ACC112 (cell line): ENCODE data around the gene DNM3.
"Not testable (repeated sequence)": the region's sequence is repeated elsewhere in the genome, so short reads cannot be mapped to it uniquely, and the experiment has no call there.

ENCODE experiments used
- H2AFZ ChIP-seq: fragments of 200-600 bp; sonication (generic); one replicate; pipeline ENCODE4 v1.6.0; 2017; ENCODE audit warnings: antibody characterized with exemption, low read length; ENCODE audit not compliant: unreplicated experiment
- H3K27ac ChIP-seq: fragments of 200-600 bp; sonication (generic); 2 replicates; pipeline ENCODE4 v1.5.1; 2014; ENCODE audit warnings: low read depth, mild to moderate bottlenecking, antibody characterized with exemption, low read length, moderate library complexity
- H3K27me3 ChIP-seq: fragments of 200-600 bp; sonication (generic); 2 replicates; pipeline ENCODE4 v1.6.1; 2014; ENCODE audit warnings: mild to moderate bottlenecking, antibody characterized with exemption, low read length, moderate library complexity, mixed read lengths; ENCODE audit not compliant: insufficient read depth
- H3K36me3 ChIP-seq: fragments of 200-600 bp; sonication (generic); 2 replicates; pipeline ENCODE4 v1.6.1; 2016; ENCODE audit warnings: mild to moderate bottlenecking, antibody characterized with exemption, low read length, moderate library complexity, mixed read lengths; ENCODE audit not compliant: insufficient read depth
- H3K4me1 ChIP-seq: fragments of 200-600 bp; sonication (generic); one replicate; pipeline ENCODE4 v1.6.1; 2016; ENCODE audit warnings: low read length, mixed read lengths; ENCODE audit not compliant: insufficient read depth, unreplicated experiment, control insufficient read depth
- H3K4me3 ChIP-seq: fragments of 200-600 bp; sonication (generic); 2 replicates; pipeline ENCODE4 v1.5.1; 2014; ENCODE audit warnings: mild to moderate bottlenecking, low read depth, low read length
- H3K79me2 ChIP-seq: fragments of 200-600 bp; sonication (generic); one replicate; pipeline ENCODE4 v1.6.0; 2016; ENCODE audit warnings: low read length; ENCODE audit not compliant: control insufficient read depth, unreplicated experiment, insufficient read depth

The DNM3 gene

DNA sequence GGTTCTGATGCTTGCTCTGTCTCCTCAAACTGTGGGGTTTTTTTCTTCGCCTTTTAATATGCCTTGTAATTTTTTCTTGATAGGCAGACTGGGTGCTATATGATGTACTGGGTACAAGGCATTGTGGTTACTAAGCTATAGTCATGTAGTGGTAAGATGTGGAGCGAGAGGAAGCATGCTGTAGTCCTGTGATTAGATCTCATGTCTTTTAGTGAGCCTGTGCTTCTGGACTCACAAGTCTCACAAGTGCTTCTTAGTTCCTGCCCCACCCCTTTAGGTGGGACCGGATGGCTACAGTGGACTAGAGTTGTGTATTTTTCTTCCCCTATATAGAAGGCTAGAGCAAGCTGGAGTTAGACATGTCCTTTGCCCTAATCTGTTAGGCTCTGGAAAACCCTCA, 178.7 kb downstream of the DNM3 start:
- Histone ChIP-seq H3K27me3 (no peaks in the 10 kb centered on the region; the same call in 1 of the 2 replicates), H3K27ac (no peak overlapping the region), H3K36me3 (no peaks in the 10 kb centered on the region), H3K4me1 (peaks cover 4% of the 10 kb centered on the region), H2AFZ (no peak overlapping the region), H3K4me3 (no peak overlapping the region), H3K79me2 (no peaks in the 10 kb centered on the region)

DNA sequence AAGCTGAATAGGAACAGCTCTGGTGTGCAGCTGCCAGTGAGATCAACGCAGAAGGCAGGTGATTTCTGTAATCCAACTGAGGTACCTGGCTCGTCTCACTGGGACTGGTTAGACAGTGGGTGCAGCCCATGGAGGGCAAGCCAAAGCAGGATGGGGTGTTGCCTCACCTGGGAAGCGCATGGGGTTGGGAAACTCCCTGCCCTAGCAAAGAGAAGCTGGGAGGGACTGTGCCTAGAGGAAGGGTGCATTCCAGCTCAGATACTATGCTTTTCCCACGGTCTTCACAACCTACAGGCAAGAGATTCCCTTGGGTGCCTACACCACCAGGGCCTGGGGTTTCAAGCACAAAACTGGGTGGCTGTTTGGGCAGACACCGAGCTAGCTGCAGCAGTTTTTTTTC, 183.2 kb downstream of the DNM3 start:
- H3K4me3 ChIP-seq: no peak overlapping the region
- H3K79me2 ChIP-seq: no peaks in the 10 kb centered on the region
- H3K4me1 ChIP-seq: peaks cover 4% of the 10 kb centered on the region
- no peaks in the 10 kb centered on the region for H3K27me3 ChIP-seq
- H3K36me3 ChIP-seq: no peaks in the 10 kb centered on the region
- H3K27ac ChIP-seq: no peak overlapping the region
- H2AFZ ChIP-seq: no peak overlapping the region

DNA sequence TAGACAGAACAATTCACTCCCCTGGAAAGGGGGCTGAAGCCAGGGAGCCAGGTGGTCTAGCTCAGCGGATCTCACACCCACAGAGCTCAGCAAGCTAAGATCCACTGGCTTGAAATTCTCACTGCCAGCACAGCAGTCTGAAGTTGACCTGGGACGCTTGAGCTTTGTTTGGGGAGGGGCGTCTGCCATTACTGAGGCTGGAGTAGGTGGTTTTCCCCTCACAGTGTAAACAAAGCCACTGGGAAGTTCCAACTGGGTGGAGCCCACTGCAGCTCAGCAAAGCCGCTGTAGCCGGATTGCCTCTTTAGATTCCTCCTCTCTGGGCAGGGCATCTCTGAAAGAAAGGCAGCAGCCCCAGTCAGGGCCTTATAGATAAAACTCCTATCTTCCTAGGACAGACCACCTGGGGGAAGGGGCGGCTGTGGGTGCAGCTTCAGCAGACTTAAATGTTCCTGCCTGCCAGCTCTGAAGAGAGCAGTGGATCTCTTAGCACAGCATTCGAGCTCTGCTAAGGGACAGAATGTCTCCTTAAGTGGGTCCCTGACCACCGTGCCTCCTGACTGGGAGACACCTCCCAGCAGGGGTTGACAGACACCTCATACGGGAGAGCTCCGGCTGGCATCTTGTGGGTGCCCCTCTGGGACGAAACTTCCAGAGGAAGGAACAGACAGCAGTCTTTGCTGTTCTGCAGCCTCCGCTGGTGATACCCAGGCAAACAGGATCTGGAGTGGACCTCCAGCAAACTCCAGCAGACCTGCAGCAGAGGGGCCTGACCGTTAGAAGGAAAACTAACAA, 183.8 kb downstream of the DNM3 start:
- H3K27ac ChIP-seq, H3K27me3 ChIP-seq, H3K79me2 ChIP-seq, H3K4me1 ChIP-seq, H3K4me3 ChIP-seq, H2AFZ ChIP-seq, H3K36me3 ChIP-seq: not testable (repeated sequence)

DNA sequence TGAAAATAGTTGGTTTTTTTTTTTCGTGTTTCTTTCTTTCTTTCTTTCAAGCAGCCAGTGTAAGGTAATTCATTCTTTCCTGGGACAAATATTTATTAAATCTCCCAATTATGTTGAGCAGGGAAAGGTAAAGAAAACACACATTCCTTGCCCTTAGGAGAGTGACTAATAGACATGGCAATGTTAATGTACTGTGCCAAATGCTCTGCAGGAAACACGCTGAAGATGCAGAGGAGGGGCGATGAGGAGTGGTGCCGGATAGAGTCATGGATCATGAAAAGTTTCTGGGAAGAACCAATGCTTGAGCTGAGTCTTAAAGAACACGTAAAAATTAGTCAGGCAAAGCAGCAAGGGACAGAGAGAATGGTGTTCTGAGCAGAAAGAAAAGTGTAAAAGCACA, 199.2 kb downstream of the DNM3 start:
- no peak overlapping the region for H3K27ac ChIP-seq
- H3K79me2 ChIP-seq: no peaks in the 10 kb centered on the region
- H3K27me3 ChIP-seq: no peaks in the 10 kb centered on the region
- no peak overlapping the region for H2AFZ ChIP-seq
- peaks cover 12% of the 10 kb centered on the region for H3K4me1 ChIP-seq
- no peaks in the 10 kb centered on the region for H3K36me3 ChIP-seq
- no peak overlapping the region for H3K4me3 ChIP-seq

- Histone ChIP-seq H2AFZ (no peak overlapping the region), H3K27ac (no peak overlapping the region), H3K4me3 (no peak overlapping the region), H3K27me3 (no peaks in the 10 kb centered on the region), H3K4me1 (peaks cover 12% of the 10 kb centered on the region), H3K79me2 (no peaks in the 10 kb centered on the region), H3K36me3 (no peaks in the 10 kb centered on the region)
These were observed 199.8 kb downstream of the DNM3 start for GRCh38 chr1:172041102-172041501.

DNA sequence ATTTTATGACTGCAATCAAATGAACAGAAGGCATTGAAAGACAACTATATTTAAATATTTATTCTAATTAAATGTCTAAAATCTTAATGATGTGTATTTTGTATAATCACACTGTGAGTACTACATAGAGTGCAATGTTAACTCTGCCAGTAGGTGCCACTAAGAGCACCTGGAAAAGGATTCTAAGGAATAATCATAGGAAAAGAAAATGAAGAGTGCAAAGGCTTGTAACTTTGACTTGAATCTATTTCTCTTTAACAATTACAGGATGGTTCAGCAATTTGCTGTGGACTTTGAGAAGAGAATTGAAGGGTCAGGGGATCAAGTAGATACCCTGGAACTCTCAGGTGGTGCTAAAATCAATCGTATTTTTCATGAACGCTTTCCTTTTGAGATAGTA, 200.4 kb downstream of the DNM3 start:
- no peaks in the 10 kb centered on the region for H3K36me3 ChIP-seq
- H3K4me1 ChIP-seq: peaks cover 12% of the 10 kb centered on the region
- H3K27me3 ChIP-seq: no peaks in the 10 kb centered on the region
- no peak overlapping the region for H3K27ac ChIP-seq
- peak overlapping the region; percentile 59 for H3K4me3 ChIP-seq
- H2AFZ ChIP-seq: peak overlapping the region; percentile 93
- no peaks in the 10 kb centered on the region for H3K79me2 ChIP-seq

DNA sequence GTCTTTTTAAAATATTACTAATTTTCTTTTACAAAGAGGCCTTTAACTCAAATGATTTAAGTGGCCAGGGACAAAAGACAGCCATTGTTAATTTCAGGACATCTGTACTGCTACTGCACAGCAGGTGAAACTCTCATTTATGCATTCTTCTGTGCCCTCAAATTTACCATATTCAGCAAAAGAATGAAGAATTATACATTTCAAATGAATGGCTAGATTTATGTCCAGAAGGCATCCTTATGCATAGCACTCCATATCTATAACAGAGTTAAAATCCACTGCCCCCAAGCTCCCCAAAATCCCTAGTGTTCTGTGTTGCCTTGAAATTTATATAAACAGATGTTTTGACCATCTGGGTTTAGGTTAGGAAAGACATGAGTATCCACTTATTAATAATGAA, 202.6 kb downstream of the DNM3 start:
- no peaks in the 10 kb centered on the region for H3K36me3 ChIP-seq
- H3K4me1 ChIP-seq: peaks cover 12% of the 10 kb centered on the region
- H3K4me3 ChIP-seq: no peak overlapping the region
- H3K27me3 ChIP-seq: no peaks in the 10 kb centered on the region
- H3K27ac ChIP-seq: no peak overlapping the region
- H3K79me2 ChIP-seq: no peaks in the 10 kb centered on the region
- H2AFZ ChIP-seq: no peak overlapping the region

- Histone ChIP-seq H3K36me3 (no peaks in the 10 kb centered on the region), H2AFZ (no peak overlapping the region), H3K27ac (no peak overlapping the region), H3K4me1 (peaks cover 10% of the 10 kb centered on the region), H3K4me3 (no peak overlapping the region), H3K79me2 (no peaks in the 10 kb centered on the region), H3K27me3 (no peaks in the 10 kb centered on the region)
These were observed 210.6 kb downstream of the DNM3 start for GRCh38 chr1:172051898-172052297.

DNA sequence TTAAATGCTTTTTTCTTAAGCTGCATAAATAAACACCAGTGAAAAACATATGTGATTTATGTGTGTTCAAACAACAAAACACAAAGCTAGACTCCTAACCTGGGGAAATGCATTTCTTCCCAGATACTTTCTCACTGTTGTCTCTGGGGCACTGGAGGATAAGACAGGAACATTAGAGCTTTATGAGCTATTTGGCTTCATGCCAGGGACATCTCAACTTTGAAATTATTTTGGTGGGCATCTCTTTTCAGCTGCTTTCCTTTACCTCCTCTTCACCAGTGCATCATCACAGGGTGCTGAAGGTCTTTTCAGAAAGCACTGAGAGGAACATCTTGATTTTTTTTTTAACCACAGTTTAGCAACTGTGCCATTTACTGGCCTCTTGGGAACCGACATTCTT, 212.9 kb downstream of the DNM3 start:
- Histone ChIP-seq H3K27ac (no peak overlapping the region), H3K4me3 (no peak overlapping the region), H3K36me3 (no peaks in the 10 kb centered on the region)

GRCh38 chr1:172055816-172056419, 214.6 kb downstream of the DNM3 start:
- not testable (repeated sequence) for H3K36me3 ChIP-seq, H3K27me3 ChIP-seq, H3K27ac ChIP-seq, H3K79me2 ChIP-seq, H3K4me3 ChIP-seq, H2AFZ ChIP-seq
- H3K4me1 ChIP-seq: peaks cover 10% of the 10 kb centered on the region

More for the DNA sequence above, 212.9 kb downstream of the DNM3 start:
- no peaks in the 10 kb centered on the region for H3K27me3 ChIP-seq
- H2AFZ ChIP-seq: no peak overlapping the region
- no peaks in the 10 kb centered on the region for H3K79me2 ChIP-seq
- H3K4me1 ChIP-seq: peaks cover 10% of the 10 kb centered on the region

DNA sequence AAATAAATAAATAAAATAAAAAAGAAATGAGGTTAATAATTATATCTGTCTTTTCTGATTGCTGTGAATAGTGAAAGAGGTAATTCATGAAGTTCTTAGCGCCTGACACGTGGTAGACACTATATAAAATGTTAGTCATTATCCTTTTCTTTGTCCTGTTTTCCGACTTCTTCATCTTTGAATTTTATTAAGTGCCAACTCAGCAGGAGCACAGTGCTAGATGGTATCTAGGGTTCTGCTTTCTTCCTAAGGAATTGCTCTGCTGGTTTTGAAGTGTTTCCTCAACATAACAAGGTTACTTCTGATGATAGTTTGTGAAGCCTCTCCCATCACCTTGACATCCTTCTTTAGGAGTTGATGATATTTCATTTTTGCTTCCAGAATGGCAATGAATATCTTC, 227.0 kb downstream of the DNM3 start:
- H3K36me3 ChIP-seq: no peaks in the 10 kb centered on the region
- H2AFZ ChIP-seq: no peak overlapping the region
- no peaks in the 10 kb centered on the region for H3K27me3 ChIP-seq
- no peaks in the 10 kb centered on the region for H3K4me1 ChIP-seq
- H3K79me2 ChIP-seq: no peaks in the 10 kb centered on the region
- no peak overlapping the region for H3K4me3 ChIP-seq
- no peak overlapping the region for H3K27ac ChIP-seq
